SU-DHL-6 (cell line): ENCODE data around the gene NMNAT2.

ENCODE experiments used
- EZH2phosphoT487 ChIP-seq: fragments of 200-600 bp; sonication (generic), shearing (Covaris generic); conservative IDR thresholded peaks from 2 replicates; pipeline ENCODE4 v1.6.1; 2018; ENCODE audit warnings: mild to moderate bottlenecking, antibody characterized with exemption, low read length, moderate library complexity, mixed read lengths
- TF ChIP-seq, protein P1 (sequence below): fragments of 200-600 bp; sonication (generic); IDR thresholded peaks from one replicate; pipeline ENCODE4 v1.5.1; 2017; ENCODE audit warnings: antibody characterized with exemption, mild to moderate bottlenecking, low read length, moderate library complexity; ENCODE audit not compliant: insufficient read depth, poor library complexity, severe bottlenecking

DNA sequence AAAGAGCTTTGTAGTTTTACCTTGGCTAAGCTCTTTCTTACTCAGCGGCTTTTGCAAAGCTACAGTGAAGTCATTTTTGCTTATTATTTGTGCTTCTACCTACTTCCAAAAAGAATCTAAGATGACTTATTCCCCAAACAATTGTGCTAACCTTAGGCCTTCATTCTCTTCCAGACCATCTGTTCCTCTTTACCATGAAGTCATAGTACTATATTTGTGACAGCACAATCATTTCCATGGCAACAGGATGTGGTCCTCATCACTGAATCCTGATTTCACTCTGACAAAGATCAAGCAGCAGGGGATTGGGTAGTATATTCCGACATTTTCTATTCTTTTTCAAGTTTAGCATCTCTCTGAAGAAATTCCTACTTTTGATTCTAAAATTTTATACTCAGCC, 24.8 kb upstream of the NMNAT2 start:
- TF ChIP-seq, protein P1, sequence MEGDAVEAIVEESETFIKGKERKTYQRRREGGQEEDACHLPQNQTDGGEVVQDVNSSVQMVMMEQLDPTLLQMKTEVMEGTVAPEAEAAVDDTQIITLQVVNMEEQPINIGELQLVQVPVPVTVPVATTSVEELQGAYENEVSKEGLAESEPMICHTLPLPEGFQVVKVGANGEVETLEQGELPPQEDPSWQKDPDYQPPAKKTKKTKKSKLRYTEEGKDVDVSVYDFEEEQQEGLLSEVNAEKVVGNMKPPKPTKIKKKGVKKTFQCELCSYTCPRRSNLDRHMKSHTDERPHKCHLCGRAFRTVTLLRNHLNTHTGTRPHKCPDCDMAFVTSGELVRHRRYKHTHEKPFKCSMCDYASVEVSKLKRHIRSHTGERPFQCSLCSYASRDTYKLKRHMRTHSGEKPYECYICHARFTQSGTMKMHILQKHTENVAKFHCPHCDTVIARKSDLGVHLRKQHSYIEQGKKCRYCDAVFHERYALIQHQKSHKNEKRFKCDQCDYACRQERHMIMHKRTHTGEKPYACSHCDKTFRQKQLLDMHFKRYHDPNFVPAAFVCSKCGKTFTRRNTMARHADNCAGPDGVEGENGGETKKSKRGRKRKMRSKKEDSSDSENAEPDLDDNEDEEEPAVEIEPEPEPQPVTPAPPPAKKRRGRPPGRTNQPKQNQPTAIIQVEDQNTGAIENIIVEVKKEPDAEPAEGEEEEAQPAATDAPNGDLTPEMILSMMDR: no peak
- TF ChIP-seq EZH2phosphoT487: no peak
